Coronary artery (tissue), 2 donors: Measurements from ENCODE around the gene PDZD8.
"Not testable (repeated sequence)": the region's sequence is repeated elsewhere in the genome, so short reads cannot be mapped to it uniquely, and the experiment has no call there.

Experiments used
- DNase-seq: peaks from one replicate; pipeline ENCODE4 v3.0.0-alpha.2; 2017; ENCODE audit warnings: low spot score
- H3K27ac ChIP-seq, 2 donors: fragments of 200-600 bp; sonication (generic); one replicate each; pipeline ENCODE4 v1.5.1; 2016 to 2019
- H3K4me3 ChIP-seq: fragments of 200-600 bp; sonication (generic); 2 replicates; pipeline ENCODE4 v1.5.1; 2016; ENCODE audit warnings: mild to moderate bottlenecking, moderate library complexity
- TF ChIP-seq, protein P1 (sequence below): fragments of 200-600 bp; sonication (generic); IDR thresholded peaks from one replicate; pipeline ENCODE4 v1.5.1; 2019; ENCODE audit warnings: antibody characterized with exemption

PDZD8 gene

DNA sequence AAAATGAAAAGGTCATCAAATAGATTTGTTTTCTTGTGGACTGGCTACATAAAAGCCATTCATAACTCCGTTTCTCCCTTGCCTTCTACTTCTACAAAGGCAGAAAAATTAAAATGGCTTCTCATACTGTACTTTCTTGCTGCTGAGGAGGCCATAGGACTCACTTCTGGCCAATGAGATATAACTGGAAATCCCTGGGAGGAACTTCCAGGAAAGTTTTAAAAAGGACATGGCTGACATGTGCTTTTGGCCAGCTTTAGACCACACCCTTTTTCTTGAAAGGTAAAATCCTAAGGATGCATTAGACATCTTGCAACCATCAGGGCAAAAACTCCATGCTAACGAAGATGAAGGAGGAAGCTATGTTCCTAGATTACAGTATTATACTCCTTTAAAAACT lies 58.5 kb downstream of the PDZD8 start:
- Histone ChIP-seq H3K4me3 (no peak overlapping the region), H3K27ac (no peak overlapping the region)
- no peak for DNase-seq
- TF ChIP-seq, protein P1, sequence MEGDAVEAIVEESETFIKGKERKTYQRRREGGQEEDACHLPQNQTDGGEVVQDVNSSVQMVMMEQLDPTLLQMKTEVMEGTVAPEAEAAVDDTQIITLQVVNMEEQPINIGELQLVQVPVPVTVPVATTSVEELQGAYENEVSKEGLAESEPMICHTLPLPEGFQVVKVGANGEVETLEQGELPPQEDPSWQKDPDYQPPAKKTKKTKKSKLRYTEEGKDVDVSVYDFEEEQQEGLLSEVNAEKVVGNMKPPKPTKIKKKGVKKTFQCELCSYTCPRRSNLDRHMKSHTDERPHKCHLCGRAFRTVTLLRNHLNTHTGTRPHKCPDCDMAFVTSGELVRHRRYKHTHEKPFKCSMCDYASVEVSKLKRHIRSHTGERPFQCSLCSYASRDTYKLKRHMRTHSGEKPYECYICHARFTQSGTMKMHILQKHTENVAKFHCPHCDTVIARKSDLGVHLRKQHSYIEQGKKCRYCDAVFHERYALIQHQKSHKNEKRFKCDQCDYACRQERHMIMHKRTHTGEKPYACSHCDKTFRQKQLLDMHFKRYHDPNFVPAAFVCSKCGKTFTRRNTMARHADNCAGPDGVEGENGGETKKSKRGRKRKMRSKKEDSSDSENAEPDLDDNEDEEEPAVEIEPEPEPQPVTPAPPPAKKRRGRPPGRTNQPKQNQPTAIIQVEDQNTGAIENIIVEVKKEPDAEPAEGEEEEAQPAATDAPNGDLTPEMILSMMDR: no peak

DNA sequence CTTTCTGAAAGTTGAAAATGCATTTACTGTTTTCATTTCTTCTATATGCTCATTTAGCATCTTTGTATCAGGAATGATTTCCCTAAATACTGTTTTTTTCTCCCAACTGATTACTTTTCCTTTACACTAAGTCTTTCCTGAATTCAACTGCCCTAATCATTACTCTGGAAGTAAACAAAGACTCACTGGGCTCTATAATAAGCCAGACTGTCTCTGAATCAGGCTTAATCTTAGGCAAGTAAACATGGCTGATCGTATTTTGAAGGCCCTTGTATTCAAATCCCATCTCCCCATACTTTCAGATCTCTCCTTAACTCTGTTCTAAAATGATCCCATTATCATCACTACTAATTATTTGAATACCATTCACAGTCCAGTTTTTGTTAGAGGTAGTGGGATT lies 61.6 kb downstream of the PDZD8 start:
- no peak for DNase-seq
- TF ChIP-seq, protein P1: no peak
- Histone ChIP-seq H3K4me3 (no peak overlapping the region), H3K27ac (no peak overlapping the region)

DNA sequence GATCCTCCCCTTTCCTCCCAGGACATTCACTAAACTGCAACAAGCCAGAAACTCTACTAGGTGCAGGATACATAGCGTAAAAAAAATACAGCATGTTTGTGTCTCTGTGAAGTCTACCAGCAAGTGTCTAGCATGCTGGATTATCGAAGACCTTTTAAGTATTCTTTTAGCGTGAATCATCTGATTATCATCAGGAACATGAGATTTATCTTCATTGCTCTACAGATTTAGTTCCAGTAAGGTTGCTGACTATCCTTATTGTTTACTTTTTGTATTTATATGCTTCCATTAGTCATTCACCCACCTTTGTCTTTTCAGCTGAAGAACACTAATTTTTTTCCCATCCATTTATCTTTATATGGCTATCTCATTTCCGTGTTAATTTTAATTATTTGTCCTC lies 62.8 kb downstream of the PDZD8 start:
- Histone ChIP-seq H3K4me3 (no peak overlapping the region), H3K27ac (no peak overlapping the region)
- TF ChIP-seq, protein P1: no peak
- no peak for DNase-seq

DNA sequence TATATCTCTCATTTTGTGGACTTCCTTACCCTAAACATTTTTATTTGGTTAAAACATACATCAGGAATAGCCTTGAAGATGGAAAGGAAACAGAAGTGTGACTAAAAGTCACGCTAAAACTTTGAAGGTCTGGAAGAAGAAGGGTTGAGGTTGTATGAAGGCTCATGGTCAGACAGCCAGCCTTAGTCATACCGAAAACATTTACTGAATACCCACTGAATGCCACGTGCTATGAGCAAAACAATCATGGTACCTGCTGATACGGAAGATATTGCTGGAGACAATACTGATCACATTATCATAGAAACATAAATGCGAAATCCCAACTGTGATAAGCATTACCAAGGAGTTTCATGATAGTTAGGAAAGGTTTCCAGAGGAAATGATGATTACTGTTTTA lies 64.0 kb downstream of the PDZD8 start:
- DNase-seq: no peak
- TF ChIP-seq, protein P1: no peak
- Histone ChIP-seq H3K4me3 (no peak overlapping the region), H3K27ac (no peak overlapping the region)

DNA sequence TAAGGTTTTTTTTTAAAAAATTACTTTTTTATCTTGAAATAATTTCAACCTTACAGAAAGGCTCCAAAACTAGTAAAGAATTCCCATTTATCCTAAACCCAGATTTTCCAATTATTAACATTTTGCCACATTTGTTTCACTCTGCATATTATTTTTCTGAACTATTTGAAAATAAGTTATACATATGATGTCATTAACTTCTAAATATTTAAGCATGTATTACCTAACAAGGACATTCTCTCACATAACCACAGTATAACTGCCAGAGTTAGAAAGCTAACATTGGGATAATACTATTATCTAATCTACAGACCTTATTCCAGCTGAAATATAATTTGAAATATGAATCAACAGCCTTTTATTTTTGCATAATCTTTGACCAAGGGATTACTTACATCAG lies 68.6 kb downstream of the PDZD8 start:
- TF ChIP-seq, protein P1: no peak
- no peak for DNase-seq
- H3K4me3 ChIP-seq: no peak overlapping the region
- no peak overlapping the region for H3K27ac ChIP-seq

DNA sequence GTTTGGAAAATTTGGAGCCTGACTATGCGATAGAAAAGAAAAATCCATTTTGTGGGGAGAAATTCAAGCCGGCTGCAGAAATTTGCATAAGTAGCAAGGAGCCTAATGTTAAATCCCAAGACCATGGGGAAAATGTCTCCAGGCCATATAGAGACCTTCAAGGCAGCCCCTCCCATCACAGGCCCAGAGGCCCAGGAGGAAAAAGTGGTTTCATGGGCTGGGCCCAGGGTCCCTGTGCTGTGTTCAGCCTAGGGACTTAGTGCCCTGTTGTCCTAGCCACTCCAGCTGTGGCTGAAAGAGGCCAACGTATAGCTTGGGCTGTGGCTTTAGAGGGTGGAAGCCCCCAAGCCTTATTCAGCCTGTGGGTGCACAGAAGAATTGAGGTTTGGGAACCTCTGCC lies 71.8 kb downstream of the PDZD8 start:
- not testable (repeated sequence) for DNase-seq, H3K4me3 ChIP-seq, H3K27ac ChIP-seq

DNA sequence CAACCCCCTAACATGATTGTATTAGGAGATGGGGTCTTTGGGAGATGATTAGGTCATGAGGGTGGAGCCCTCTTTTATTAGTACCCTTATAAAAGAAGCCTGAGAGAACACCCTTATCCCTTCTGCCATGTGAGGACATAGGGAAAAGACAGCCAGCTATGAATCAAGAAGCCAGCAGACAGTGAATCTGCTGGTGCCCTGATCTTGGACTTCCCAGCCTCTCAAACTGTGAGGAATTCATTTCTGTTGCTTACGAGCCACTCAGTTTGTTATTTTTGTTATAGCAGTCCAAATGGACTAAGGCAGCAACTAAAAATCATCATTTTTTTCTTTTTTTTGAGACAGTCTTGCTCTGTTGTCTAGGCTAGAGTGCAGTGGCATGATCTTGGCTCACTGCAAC lies 74.6 kb downstream of the PDZD8 start:
- Histone ChIP-seq H3K4me3 (no peak overlapping the region), H3K27ac (no peak overlapping the region)
- TF ChIP-seq, protein P1: no peak
- no peak for DNase-seq

DNA sequence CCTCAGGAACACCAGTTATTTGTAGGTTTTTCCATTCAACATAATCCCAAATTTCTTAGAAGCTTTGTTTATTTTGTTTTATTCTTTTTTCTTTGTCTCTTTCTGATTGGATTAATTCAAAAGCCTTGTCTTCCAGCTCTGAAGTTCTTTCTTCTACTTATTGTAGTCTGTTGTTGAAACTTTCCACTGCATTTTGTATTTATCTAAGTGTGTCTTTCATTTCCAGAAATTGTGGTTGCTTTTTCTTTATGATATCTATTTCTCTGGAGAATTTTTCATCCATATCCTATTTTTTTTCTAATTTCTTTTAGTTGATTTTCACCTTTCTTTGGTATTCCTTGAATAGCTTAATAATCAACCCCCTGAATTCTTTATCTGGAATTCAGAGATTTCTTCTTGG lies 75.8 kb downstream of the PDZD8 start:
- Histone ChIP-seq H3K27ac (no peak overlapping the region), H3K4me3 (no peak overlapping the region)
- DNase-seq: no peak
- TF ChIP-seq, protein P1: no peak
